ENCODE data around the gene PACSIN3. TPM values are rescaled to one million over a fixed set of nuclear protein-coding genes. Genes with fewer than 3 reads are reported as not detected.

Gene PACSIN3
- total and polyA plus RNA-seq, 2 of the 13 experiments (the other 11 are each of a cell fraction or from before 2014, with no cell fraction given), result 47.9 to 93.3 TPM

- TF ChIP-seq BCLAF1 (IDR thresholded peaks at IDR 0.05) (no peak), ZNF629 (CRISPR knock-in tag; conservative IDR thresholded peaks at IDR 0.05) (no peak), ATF7-NPFF (CRISPR knock-in tag; IDR thresholded peaks at IDR 0.05; ENCODE audit: low read depth) (no peak; the same call in 1 of the 2 replicates), TRAFD1 (CRISPR knock-in tag; IDR thresholded peaks at IDR 0.05; ENCODE audit: borderline replicate concordance) (no peak), REL (CRISPR knock-in tag; conservative IDR thresholded peaks at IDR 0.05) (no peak), FOXM1 (CRISPR knock-in tag; IDR thresholded peaks at IDR 0.05) (no peak), AHDC1 (CRISPR knock-in tag; IDR thresholded peaks at IDR 0.05; ENCODE audit: borderline replicate concordance) (no peak), PHF20 (CRISPR knock-in tag; IDR thresholded peaks at IDR 0.05) (no peak), EP300 (IDR thresholded peaks at IDR 0.05; ENCODE audit: low read depth in 2 of 2, low read length in 2 of 2) (no peak), EP300 (CRISPR knock-in tag; IDR thresholded peaks at IDR 0.05; ENCODE audit: borderline replicate concordance) (no peak), ZC3H13 (CRISPR knock-in tag; IDR thresholded peaks at IDR 0.05) (no peak; the same call in 1 of the 2 replicates), ZNF512 (CRISPR knock-in tag; IDR thresholded peaks at IDR 0.05) (no peak), ZNF614 (CRISPR knock-in tag; IDR thresholded peaks at IDR 0.05; ENCODE audit: borderline replicate concordance) (no peak), ZNF292 (CRISPR knock-in tag; IDR thresholded peaks at IDR 0.05; ENCODE audit: borderline replicate concordance, low read depth) (0 out of 2 replicates have a peak, but pooled peaks have one; percentile 23), SCMH1 (CRISPR knock-in tag; IDR thresholded peaks at IDR 0.05; ENCODE audit: borderline replicate concordance) (no peak)
- TF ChIP-seq, protein P1, sequence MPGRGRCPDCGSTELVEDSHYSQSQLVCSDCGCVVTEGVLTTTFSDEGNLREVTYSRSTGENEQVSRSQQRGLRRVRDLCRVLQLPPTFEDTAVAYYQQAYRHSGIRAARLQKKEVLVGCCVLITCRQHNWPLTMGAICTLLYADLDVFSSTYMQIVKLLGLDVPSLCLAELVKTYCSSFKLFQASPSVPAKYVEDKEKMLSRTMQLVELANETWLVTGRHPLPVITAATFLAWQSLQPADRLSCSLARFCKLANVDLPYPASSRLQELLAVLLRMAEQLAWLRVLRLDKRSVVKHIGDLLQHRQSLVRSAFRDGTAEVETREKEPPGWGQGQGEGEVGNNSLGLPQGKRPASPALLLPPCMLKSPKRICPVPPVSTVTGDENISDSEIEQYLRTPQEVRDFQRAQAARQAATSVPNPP (CRISPR knock-in tag; IDR thresholded peaks at IDR 0.05), result no peak
Measured at GRCh38 chr11:47186076-47186699, at the start of gene PACSIN3 (continued).
